ENCODE measurements around the gene HLCS.
"Not testable (repeated sequence)": the region's sequence is repeated elsewhere in the genome, so short reads cannot be mapped to it uniquely, and the experiment has no call there.

Gene HLCS

GRCh38 chr21:36845790-36846189 is 120.7 kb downstream of the HLCS start:
- no peak for DNase-seq

DNA sequence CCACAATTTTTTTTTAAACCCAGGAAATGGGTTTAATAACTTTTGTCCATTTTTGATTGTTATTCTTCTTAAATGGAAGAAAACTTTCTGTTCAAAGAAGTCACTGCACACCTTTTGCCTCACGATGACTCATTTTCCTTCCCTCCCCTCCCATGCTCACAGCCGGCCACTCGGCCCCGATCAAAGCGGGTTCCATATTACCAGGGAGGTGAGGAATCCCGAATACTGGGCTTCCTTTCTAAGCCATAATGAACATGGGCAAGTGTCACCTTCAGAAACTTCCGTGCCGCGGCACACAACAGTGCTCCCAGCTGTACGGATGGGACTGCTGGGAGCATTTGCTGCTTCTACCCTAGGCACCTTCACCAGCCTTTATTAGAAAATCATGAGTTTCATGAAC is 121.4 kb downstream of the HLCS start:
- DNase-seq, result no peak

- no peak for DNase-seq
Measured at GRCh38 chr21:36841866-36842265, 124.6 kb downstream of the HLCS start.

DNA sequence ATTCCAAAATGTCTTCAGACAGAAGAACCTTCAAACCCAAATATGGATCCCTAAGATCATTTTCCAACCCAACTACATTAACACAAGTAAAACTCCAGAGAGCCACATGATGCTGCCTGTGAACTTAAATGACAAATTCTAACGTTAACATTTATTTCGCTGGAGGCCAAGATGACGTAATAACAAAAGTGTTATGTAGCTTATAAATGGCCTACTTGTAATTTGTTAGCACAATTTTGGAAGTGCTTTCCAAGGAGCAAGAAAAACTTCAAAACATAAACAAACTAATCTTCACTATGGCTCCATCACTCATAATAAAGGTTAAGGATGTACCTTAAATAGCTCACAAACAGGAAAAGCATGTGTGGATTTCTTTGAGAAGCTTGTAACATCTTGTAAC is 126.7 kb downstream of the HLCS start:
- DNase-seq, result no peak

DNA sequence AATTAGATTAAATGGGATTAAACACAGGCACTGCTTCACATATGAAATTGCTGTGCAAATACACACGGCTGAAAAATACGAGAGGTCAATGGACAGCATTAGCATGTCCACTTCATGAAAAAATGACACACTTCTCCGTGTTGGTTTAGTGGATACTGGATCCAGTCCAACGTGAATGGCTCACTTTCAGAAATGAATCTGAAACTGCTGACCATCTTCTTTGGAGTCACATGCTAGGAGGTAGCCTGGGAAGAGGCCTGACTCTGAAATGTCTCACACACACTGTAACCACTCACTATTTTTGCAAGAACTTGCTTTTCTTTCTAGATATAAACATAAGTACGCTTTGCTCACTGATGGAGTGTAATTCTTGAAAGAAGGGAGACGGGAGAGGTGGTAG is 127.3 kb downstream of the HLCS start:
- no peak for DNase-seq

DNA sequence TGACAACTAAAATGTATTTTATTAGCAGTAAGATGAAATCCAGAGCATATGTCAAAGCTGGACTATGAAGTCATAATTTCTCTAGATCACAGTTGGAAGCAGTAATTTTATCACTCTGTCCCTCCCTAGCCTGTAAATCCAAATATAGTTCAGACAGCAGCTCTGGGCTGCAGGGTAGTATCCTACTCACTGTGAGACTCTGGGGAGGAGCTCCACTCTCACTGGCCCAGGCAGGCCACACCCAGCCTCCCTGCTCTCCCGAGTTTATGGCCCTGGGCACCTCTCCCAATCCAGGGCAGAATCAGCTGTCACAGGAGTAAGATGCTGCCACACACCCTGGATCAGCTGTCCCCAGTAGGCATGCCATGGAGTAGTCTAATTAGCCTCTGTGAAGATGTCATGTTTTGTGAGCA is 131.1 kb downstream of the HLCS start:
- DNase-seq, result no peak

DNA sequence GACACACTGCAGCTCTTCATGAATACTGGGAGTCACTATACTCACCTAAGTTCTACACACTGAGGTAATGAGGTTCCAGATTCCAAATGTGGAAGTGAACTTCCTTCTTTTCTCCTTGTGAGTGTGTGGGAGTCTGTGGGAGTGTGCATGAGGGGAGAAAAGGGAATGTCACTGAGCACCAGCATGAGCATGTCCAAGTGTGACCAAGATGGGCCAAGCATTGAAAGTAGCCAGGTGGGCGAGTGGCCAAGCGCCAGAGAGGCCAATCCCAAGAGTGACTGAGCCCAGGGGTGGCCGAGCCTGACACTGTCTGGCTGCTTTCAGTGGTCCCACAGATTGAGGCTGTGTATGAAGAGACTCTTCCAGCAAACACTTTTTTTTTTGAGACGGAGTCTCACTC is 132.3 kb downstream of the HLCS start:
- DNase-seq, result no peak

DNA sequence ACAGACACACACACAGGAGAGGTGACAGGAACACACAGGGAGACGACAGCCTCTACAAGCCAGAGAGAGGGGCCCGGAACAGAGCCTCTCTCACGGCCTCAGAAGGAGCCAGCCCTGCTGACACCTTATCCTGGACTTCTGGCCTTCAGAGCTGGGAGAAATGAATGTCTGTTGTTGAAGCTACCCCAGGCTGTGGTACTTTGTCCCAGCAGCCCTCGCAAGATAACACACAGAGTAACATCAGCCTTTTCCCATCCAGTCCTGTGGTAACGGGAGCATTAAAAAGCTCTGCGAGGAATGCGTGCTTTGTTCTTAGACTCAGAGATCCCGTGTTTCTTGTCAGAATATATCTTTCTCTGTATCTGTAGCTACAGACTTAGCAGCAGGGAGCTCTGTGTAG is 136.4 kb downstream of the HLCS start:
- DNase-seq, result no peak

DNA sequence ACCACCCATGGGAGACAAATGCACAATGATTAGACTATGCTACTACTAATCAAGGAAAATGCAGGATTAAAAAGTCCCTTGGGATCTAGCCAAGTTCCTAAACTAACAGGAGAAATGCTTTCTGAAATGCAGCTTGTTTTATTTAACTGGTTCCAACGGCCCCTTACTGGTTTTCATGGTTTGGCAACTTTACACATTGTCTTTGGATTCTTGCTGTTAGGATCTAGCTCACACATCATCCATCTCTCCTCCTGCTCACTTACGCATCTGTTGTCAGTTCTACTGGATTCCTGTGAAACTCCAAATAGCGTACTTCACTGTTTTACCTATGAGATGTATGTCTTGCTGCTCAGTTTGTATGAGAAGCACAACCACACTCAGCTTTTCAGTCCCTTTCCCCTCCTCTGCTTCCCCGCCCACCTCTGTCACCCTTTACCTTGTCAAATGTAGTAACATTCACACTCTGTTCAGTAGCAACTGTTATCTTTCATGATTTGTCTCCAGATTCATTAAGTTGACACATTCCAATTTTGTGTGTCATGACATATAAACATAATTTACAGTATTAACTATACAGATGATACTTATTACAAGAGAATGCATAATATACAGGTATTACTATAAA is 137.5 kb downstream of the HLCS start:
- no peak for DNase-seq

DNA sequence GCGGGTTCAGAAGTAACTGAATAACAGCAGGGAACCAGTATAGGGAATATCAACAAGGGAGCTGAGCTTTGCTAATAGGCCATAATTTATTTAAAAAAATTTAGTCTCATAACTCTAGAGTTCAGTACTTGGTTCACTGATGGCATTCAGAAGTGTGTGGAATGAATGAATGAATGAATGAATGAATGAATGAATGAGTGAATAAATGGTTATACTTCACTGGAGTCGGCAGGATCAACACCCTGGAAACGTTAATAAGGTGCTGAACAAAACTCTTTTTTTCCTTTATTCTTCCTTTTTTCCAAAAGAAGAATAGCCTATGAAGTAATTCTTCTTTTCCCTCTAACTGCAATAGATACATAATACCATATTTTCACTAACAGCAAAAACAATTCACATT is 138.3 kb downstream of the HLCS start:
- no peak for DNase-seq

GRCh38 chr21:36825658-36826057 is 140.8 kb downstream of the HLCS start:
- DNase-seq, result peak; percentile 87

DNA sequence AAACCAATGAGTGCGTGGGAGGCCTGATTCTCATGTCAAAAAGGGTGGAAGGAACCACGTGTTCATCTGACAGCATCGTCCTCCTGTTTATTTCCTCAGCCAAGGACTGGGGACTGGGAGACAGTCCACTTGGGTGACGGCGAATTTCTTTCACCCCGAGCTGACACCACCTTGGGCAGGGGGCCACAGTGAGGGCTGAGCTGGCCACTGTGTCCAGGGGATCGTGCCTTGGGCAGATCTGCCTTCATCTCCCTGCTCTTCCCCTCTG is 145.5 kb downstream of the HLCS start:
- DNase-seq, result no peak

GRCh38 chr21:36820176-36821031 is 146.1 kb downstream of the HLCS start:
- no peak for DNase-seq

DNA sequence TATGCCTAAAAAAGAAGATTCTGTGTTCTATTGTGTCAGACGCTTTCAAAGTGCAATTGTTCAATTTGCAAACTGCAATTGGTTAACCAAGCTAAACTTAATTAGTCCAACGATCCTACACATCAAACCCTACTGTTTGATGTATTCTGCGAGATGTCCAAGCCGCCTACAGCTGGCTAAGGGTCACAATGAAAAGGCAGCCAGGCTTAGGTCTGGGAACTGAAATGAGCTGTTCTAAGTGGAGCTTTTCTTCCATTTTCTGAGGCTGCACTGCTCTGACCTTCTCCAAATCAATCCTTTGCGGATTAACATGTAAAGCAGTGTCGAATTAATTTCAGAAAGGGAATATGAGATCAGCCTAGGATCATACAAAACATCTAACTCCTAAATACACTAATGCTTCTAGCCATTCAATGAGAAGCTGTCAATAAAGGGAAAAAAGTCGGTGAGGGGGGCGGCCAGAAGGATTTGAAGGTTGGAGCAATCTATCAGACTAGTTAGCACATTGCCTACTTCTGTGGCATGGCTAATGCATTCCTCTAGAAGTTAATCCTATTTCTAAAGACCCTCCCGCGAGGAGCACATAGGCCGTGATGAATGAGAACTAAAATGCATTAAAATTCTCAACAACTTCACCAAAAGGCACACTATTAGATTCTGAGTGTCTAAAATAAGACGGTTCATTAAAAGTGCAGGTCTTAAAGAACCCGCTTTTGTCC is 148.6 kb downstream of the HLCS start:
- no peak for DNase-seq

- no peak for DNase-seq
Measured at GRCh38 chr21:36816561-36817130, 149.8 kb downstream of the HLCS start.

- DNase-seq, result not testable (repeated sequence)
Measured at GRCh38 chr21:36816026-36816425, 150.4 kb downstream of the HLCS start.

DNA sequence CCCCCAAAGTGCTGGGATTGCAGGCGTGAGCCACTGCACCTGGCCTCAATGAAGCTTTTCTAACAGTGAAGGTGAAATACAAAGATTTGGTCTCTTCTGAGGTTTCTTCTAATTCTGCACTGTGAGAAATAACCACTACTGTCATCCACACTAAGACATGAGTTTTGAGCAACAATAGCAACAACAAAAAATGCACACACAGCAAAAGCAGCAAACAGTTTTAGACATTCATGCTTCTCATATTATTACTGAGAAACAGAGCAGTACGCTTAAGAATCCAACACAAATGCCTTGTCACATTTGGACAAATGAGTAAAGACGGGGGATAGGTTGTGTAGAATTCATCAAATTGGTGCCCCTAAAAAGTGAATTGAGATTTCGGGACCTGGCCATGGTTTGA is 151.2 kb downstream of the HLCS start:
- DNase-seq, result no peak

GRCh38 chr21:36813052-36813451 is 153.4 kb downstream of the HLCS start:
- DNase-seq, result no peak

GRCh38 chr21:36811762-36812161 is 154.7 kb downstream of the HLCS start:
- DNase-seq, result no peak

DNA sequence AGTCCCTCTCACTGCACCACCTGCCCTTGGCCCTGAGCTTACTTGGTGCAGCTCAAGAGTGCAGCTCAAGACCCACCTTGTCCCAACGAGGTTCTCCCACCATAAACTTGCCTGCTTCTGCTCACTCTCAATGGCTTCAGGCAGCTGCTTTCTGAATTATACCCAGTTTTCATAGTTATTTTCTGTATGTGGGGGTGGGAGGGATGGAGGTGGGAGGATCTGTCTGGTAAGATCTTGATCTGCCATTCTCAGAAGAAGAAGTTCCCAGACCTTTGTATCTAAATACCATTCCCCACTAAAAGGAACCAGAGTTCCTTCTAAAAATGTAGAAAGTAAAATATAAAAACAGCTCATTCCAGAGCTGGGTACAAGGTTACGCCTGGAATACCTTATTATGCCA is 156.0 kb downstream of the HLCS start:
- no peak for DNase-seq

DNA sequence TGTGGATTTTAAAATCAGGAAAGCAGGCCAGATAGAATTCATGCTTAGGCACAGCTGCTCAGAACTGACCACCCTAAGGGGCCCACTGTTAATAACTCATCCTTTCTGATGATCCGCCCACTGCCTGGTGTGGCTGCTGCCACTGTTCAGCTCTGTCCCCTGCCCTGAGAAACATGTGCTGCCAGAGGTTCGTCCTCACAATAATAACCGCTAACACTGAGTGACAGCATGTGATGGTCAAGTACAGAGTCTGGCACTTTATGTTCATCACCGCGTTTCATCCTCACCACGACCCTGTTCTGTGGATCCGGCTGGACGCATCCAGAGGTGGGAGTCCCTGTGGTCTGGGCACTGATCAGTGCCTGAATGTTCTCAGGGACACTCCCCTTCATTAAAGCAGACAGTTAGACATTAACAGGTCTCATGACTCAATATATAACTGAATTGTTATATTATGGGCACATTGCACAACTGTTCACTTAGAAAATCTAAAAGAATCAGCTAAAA is 159.0 kb downstream of the HLCS start:
- no peak for DNase-seq

GRCh38 chr21:36806103-36806502 is 160.4 kb downstream of the HLCS start:
- no peak for DNase-seq

GRCh38 chr21:36804874-36805611 is 161.4 kb downstream of the HLCS start:
- no peak for DNase-seq
